Endothelial cell of umbilical vein (primary cell): Measurements from ENCODE around the gene COG2. TPM values are rescaled to one million over a fixed set of nuclear protein-coding genes. Genes with fewer than 3 reads are reported as not detected.

Experiments used
- BruUV-seq: library from RNA; stranded (reverse); fragments of 400-500 nt; replicated peaks from 2 replicates; lab custom pipeline; 2021; lab: Mats Ljungman, UMichigan
- CTCF ChIA-PET: fragments of 300-600, 350-600 bp; sonication (Branson Sonifier 250); formaldehyde crosslinking; loops from one replicate; lab custom pipeline; 2021; ENCODE audit warnings: antibody characterized with exemption, inconsistent platforms; lab: Charles Lee
- POLR2A ChIA-PET: fragments of 300-600, 350-600 bp; sonication (Branson Sonifier 250); formaldehyde crosslinking; loops from one replicate; lab custom pipeline; 2021; ENCODE audit warnings: antibody characterized with exemption, inconsistent platforms; lab: Charles Lee
- DNase-seq: peaks from one replicate; pipeline ENCODE4 v3.0.0-alpha.2; 2011; ENCODE audit warnings: low read depth, low spot score
- FAIRE-seq: peaks from 2 replicates; lab custom pipeline; 2011; peaks lifted over from hg19 to GRCh38; lab: Jason Lieb, UNC
- H2AFZ ChIP-seq: 2 replicates; pipeline ENCODE4 v1.6.0; 2012; ENCODE audit warnings: low read depth, low read length, control low read depth, inconsistent platforms
- H3K27ac ChIP-seq: 2 replicates; pipeline ENCODE4 v1.5.1; 2011; ENCODE audit warnings: low read depth, mild to moderate bottlenecking, control low read depth, low read length, moderate library complexity; ENCODE audit not compliant: insufficient read depth
- H3K27me3 ChIP-seq, 2 experiments: 2 replicates each; pipeline versions ENCODE4 v1.6.0 to v1.6.1; 2011; ENCODE audit warnings: low read length in 2 of 2, mixed read lengths in 1 of 2; ENCODE audit not compliant: control insufficient read depth in 2 of 2, insufficient read depth in 2 of 2
- H3K36me3 ChIP-seq, 2 experiments: 2 replicates in 1 of 2; 3 replicates in 1 of 2; pipeline ENCODE4 v1.5.1; 2011; ENCODE audit warnings: low read length in 2 of 2, mild to moderate bottlenecking in 1 of 2, moderate library complexity in 1 of 2; ENCODE audit not compliant: control insufficient read depth in 2 of 2, insufficient read depth in 2 of 2; ENCODE audit errors: extremely low read depth in 1 of 2
- H3K4me1 ChIP-seq: 3 replicates; pipeline ENCODE4 v1.5.1; 2011; ENCODE audit warnings: mild to moderate bottlenecking, low read length; ENCODE audit not compliant: control insufficient read depth, insufficient read depth; ENCODE audit errors: extremely low read depth
- H3K4me2 ChIP-seq: 2 replicates; pipeline ENCODE4 v1.6.1; 2011; ENCODE audit warnings: low read length, control low read depth, mixed read lengths; ENCODE audit not compliant: insufficient read depth
- H3K4me3 ChIP-seq, 3 experiments: fragments of 200-600 bp in 1 of 3; sonication (generic), shearing (Covaris generic) in 1 of 3; replicated peaks in 1 of 3; 2 replicates each; pipeline ENCODE4 v1.5.1; 2011 to 2016; ENCODE audit warnings: control low read depth in 3 of 3, low read length in 3 of 3, mild to moderate bottlenecking in 2 of 3, inconsistent platforms in 1 of 3, low read depth in 1 of 3, moderate library complexity in 1 of 3; ENCODE audit not compliant: insufficient read depth in 1 of 3
- H3K79me2 ChIP-seq: 2 replicates; pipeline ENCODE4 v1.6.0; 2012; ENCODE audit warnings: low read length, inconsistent platforms; ENCODE audit not compliant: control insufficient read depth, insufficient read depth
- H3K9ac ChIP-seq: replicated peaks from 2 replicates; pipeline ENCODE3; 2011; ENCODE audit warnings: low read length, control low read depth; ENCODE audit not compliant: insufficient read depth; ENCODE audit errors: extremely low read depth
- H3K9me1 ChIP-seq: replicated peaks from 3 replicates; pipeline ENCODE4 v1.6.0; 2011; ENCODE audit warnings: mild to moderate bottlenecking, low read length; ENCODE audit not compliant: control insufficient read depth, insufficient read depth; ENCODE audit errors: extremely low read depth
- H3K9me3 ChIP-seq: replicated peaks from 2 replicates; pipeline ENCODE4 v1.5.1; 2012; ENCODE audit warnings: low read length, inconsistent platforms; ENCODE audit not compliant: control insufficient read depth, insufficient read depth
- H4K20me1 ChIP-seq: replicated peaks from 2 replicates; pipeline ENCODE3; 2011; ENCODE audit warnings: mild to moderate bottlenecking, low read length; ENCODE audit not compliant: control insufficient read depth, insufficient read depth; ENCODE audit errors: extremely low read depth
- CTCF ChIP-seq, 2 donors: IDR thresholded peaks; 1 replicate in 1 of 2; 2 replicates in 1 of 2; pipeline ENCODE4 v1.5.1; 2011; ENCODE audit warnings: low read length in 2 of 2, mild to moderate bottlenecking in 2 of 2, moderate library complexity in 2 of 2, control low read depth in 1 of 2, inconsistent platforms in 1 of 2, low read depth in 1 of 2; ENCODE audit not compliant: insufficient read depth in 1 of 2; ENCODE audit errors: extremely low read depth in 1 of 2
- EZH2 ChIP-seq: IDR thresholded peaks from 2 replicates; pipeline ENCODE4 v1.6.1; 2012; ENCODE audit warnings: borderline replicate concordance, low read depth, mild to moderate bottlenecking, moderate library complexity, low read length, inconsistent platforms; ENCODE audit not compliant: severe bottlenecking
- FOS ChIP-seq: IDR thresholded peaks from 2 replicates; pipeline ENCODE4 v1.6.1; 2011; ENCODE audit warnings: mild to moderate bottlenecking, low read length, moderate library complexity, borderline replicate concordance; ENCODE audit not compliant: insufficient read depth
- GATA2 ChIP-seq: IDR thresholded peaks from 2 replicates; pipeline ENCODE4 v1.7.0; 2011; ENCODE audit warnings: low read depth, mild to moderate bottlenecking, moderate library complexity, mixed read lengths, low read length; ENCODE audit not compliant: insufficient read length, insufficient read depth
- JUN ChIP-seq: IDR thresholded peaks from 2 replicates; pipeline ENCODE4 v1.6.1; 2011; ENCODE audit warnings: borderline replicate concordance, low read depth; ENCODE audit not compliant: insufficient read length, insufficient read depth
- MAX ChIP-seq: IDR thresholded peaks from 2 replicates; pipeline ENCODE4 v1.6.1; 2011; ENCODE audit not compliant: insufficient read depth, insufficient read length
- MYC ChIP-seq: IDR thresholded peaks from one replicate; pipeline ENCODE4 v1.6.1; 2011; ENCODE audit warnings: mild to moderate bottlenecking, low read depth, low read length
- POLR2A ChIP-seq: IDR thresholded peaks from 2 replicates; pipeline ENCODE4 v1.6.1; 2012; ENCODE audit warnings: low read depth, mild to moderate bottlenecking, control low read depth, low read length
- POLR2AphosphoS5 ChIP-seq: IDR thresholded peaks from 2 replicates; pipeline ENCODE4 v1.6.1; 2012; ENCODE audit warnings: low read depth, mild to moderate bottlenecking, control low read depth, low read length, moderate library complexity; ENCODE audit not compliant: insufficient read depth
- dilution Hi-C: fragments of 300-500 bp; cut with MboI; formaldehyde crosslinking; loops from one replicate; pipeline ENCODE4 v1.15.0; 2019; ENCODE audit warnings: low sequenced_read_pairs; ENCODE audit not compliant: extremely low pct_ligation_motif_present
- intact Hi-C: fragments of 100-400 bp; cut with micrococcal nuclease; formaldehyde crosslinking; loops from one replicate; pipeline ENCODE4 v1.10.0; 2022
- polyA plus RNA-seq, 4 experiments: library from polyadenylated mRNA; depleted of rRNA in 3 of 4; stranded (reverse) in 3 of 4; unstranded in 1 of 4; fragments of >200 nt; gene quantifications; 2 replicates each; pipeline versions ENCODE4 v1.2.1 to v1.2.3, GENCODE V29; 2011 to 2012; ENCODE audit warnings: missing spikeins in 1 of 4
- total RNA-seq: library from RNA; stranded (reverse); gene quantifications from 2 replicates; pipeline ENCODE4 v1.2.3, GENCODE V29; 2021

Gene COG2
- total and polyA plus RNA-seq, 2 donors (not counting 3 experiments of a cell fraction or from before 2014, with no cell fraction given), result 7.6 to 24.2 TPM

DNA sequence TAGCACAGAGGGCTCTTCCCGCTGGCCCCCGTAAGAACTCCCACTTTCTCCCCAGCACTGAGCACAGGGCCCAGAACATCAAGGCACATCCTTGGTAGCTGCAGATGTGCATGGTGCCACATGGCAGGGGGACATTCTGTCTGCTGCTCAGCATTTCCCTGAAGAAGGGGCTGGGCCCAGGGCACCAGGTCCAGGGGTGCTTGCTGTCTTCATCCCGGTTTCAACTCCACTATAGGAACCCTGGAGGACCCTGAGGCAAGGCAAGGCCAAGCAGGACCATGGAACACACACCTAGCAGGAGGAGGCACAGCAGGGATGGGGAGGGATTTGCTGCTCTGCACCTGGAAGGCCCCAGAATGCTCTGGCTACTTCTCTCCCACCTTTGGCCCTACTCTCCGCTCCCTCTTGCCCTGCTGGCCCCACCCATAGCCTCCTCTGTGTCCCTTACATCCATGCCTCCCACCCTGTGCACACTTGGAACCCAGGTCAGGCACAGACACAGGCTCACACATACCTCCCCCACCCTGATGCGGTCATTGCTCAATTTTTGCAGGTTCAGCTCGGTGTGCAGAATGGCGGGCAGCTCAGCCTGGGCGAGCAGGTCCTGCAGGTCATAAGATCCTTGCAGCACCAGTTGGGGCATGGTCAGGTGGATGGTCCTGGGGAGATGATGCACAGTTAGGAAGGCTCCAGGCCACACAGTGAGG lies 61.6 kb downstream of the COG2 start:
- dilution Hi-C loops, result no loop called here
- no peaks in the 10 kb centered on the region for H4K20me1 ChIP-seq
- POLR2A ChIA-PET, result no interaction called here

More for the DNA sequence above, 61.6 kb downstream of the COG2 start:
- Histone ChIP-seq H3K27me3 (no peaks in the 10 kb centered on the region), H3K36me3 (no peaks in the 10 kb centered on the region), H3K4me2 (no peak overlapping the region), H3K79me2 (no peaks in the 10 kb centered on the region), H3K9ac (no peak overlapping the region), H3K27ac (no peak overlapping the region), H3K9me3 (no peaks in the 10 kb centered on the region), H2AFZ (no peak overlapping the region), H3K4me1 (no peaks in the 10 kb centered on the region), H3K4me3 (no peak overlapping the region), H3K9me1 (no peaks in the 10 kb centered on the region)
- TF ChIP-seq FOS (no peak), POLR2AphosphoS5 (no peak), MAX (no peak), MYC (no peak), GATA2 (no peak), EZH2 (no peak), POLR2A (no peak), CTCF (IDR thresholded peaks at IDR 0.05; ENCODE audit: extremely low read depth in 1 of 2, insufficient read depth in 1 of 2, low read depth in 1 of 2, low read length in 2 of 2) (no peak), JUN (no peak)
- intact Hi-C loops, result no loop called here
- DNase-seq, result no peak
- BruUV-seq, result no TSS peak
- CTCF ChIA-PET, result no interaction called here
- no peak for FAIRE-seq
